HepG2 (cell line): ENCODE measurements around the gene FXYD5. TPM values are rescaled to one million over a fixed set of nuclear protein-coding genes. Genes with fewer than 3 reads are reported as not detected.
"Not testable (repeated sequence)": the region's sequence is repeated elsewhere in the genome, so short reads cannot be mapped to it uniquely, and the experiment has no call there.

Experiments used
- ESRRA ChIP-seq: sonication (generic); formaldehyde crosslinking; IDR thresholded peaks from 2 replicates; pipeline ENCODE4 v1.5.1; 2020; ENCODE audit warnings: mild to moderate bottlenecking, low read depth, missing genetic modification reagents
- GFI1 ChIP-seq: sonication (generic); formaldehyde crosslinking; IDR thresholded peaks from 2 replicates; pipeline ENCODE4 v1.5.0; 2020; ENCODE audit warnings: missing genetic modification reagents, mild to moderate bottlenecking, borderline replicate concordance
- HNF1A ChIP-seq, 2 experiments: sonication (generic) in 1 of 2; formaldehyde crosslinking in 1 of 2; IDR thresholded peaks; 2 replicates each; pipeline versions ENCODE4 v1.4.0 to v1.6.1; 2016 to 2020; ENCODE audit warnings: borderline replicate concordance in 1 of 2, low read depth in 1 of 2, mild to moderate bottlenecking in 1 of 2, missing genetic modification reagents in 1 of 2
- HNF1B ChIP-seq: sonication (generic); formaldehyde crosslinking; IDR thresholded peaks from 2 replicates; pipeline ENCODE4 v1.5.1; 2020; ENCODE audit warnings: mild to moderate bottlenecking, moderate library complexity, missing genetic modification reagents
- IKZF5 ChIP-seq: IDR thresholded peaks from 2 replicates; pipeline ENCODE4 v1.6.1; 2018; ENCODE audit warnings: missing genetic modification reagents, mild to moderate bottlenecking, missing compliant biosample characterization
- LCORL ChIP-seq, 2 experiments: fragments of 450-650 bp in 1 of 2; sonication (generic) in 1 of 2; formaldehyde crosslinking in 1 of 2; IDR thresholded peaks; 2 replicates each; pipeline versions ENCODE4 v1.5.0 to v1.6.1; 2017 to 2020; ENCODE audit warnings: antibody characterized with exemption in 1 of 2, missing genetic modification reagents in 1 of 2
- PHF21A ChIP-seq: sonication (generic); formaldehyde crosslinking; IDR thresholded peaks from 2 replicates; pipeline ENCODE4 v1.5.0; 2020; ENCODE audit warnings: mild to moderate bottlenecking, missing genetic modification reagents
- TFAP4 ChIP-seq: sonication (generic); IDR thresholded peaks from 2 replicates; pipeline ENCODE4 v1.6.1; 2016; ENCODE audit warnings: low read depth, borderline replicate concordance
- WIZ ChIP-seq: sonication (generic); formaldehyde crosslinking; IDR thresholded peaks from 2 replicates; pipeline ENCODE4 v1.5.1; 2020; ENCODE audit warnings: mild to moderate bottlenecking, missing genetic modification reagents
- ZFP90 ChIP-seq: sonication (generic); formaldehyde crosslinking; IDR thresholded peaks from 2 replicates; pipeline ENCODE4 v1.8.0; 2022; ENCODE audit warnings: missing genetic modification reagents, mild to moderate bottlenecking, inconsistent platforms, borderline replicate concordance
- ZKSCAN5 ChIP-seq: sonication (generic); formaldehyde crosslinking; IDR thresholded peaks from 2 replicates; pipeline ENCODE4 v1.5.1; 2020; ENCODE audit warnings: mild to moderate bottlenecking, missing genetic modification reagents
- ZNF232 ChIP-seq: sonication (generic); formaldehyde crosslinking; IDR thresholded peaks from 2 replicates; pipeline ENCODE4 v1.4.0; 2020; ENCODE audit warnings: missing genetic modification reagents, borderline replicate concordance
- ZNF430 ChIP-seq: sonication (generic); formaldehyde crosslinking; IDR thresholded peaks from 2 replicates; pipeline ENCODE4 v1.9.0; 2021; ENCODE audit warnings: mild to moderate bottlenecking, missing genetic modification reagents
- ZNF552 ChIP-seq: sonication (generic); formaldehyde crosslinking; IDR thresholded peaks from 2 replicates; pipeline ENCODE4 v1.9.0; 2022; ENCODE audit warnings: missing genetic modification reagents, mild to moderate bottlenecking, borderline replicate concordance
- ZNF580 ChIP-seq: IDR thresholded peaks from 2 replicates; pipeline ENCODE4 v1.6.1; 2016; ENCODE audit warnings: low read depth, borderline replicate concordance
- ZNF800 ChIP-seq: sonication (generic); formaldehyde crosslinking; IDR thresholded peaks from 2 replicates; pipeline ENCODE4 v1.4.0; 2020; ENCODE audit warnings: missing genetic modification reagents
- polyA plus RNA-seq, 8 experiments: library from polyadenylated mRNA; depleted of rRNA in 3 of 8; stranded (reverse) in 7 of 8; unstranded in 1 of 8; fragments of >200 nt; fragmentation: Illumina TruSeq in 4 of 8; extraction: Trizol in 4 of 8; gene quantifications; 2 replicates each; pipeline versions ENCODE4 v1.2.1 to v1.2.3, GENCODE V29; 2011 to 2016; ENCODE audit warnings: low read depth in 4 of 8, missing spikeins in 1 of 8, mixed read lengths in 1 of 8; ENCODE audit not compliant: insufficient read depth in 1 of 8
- total RNA-seq, 5 experiments: library from RNA; depleted of rRNA; stranded (reverse); fragments of >200 nt; fragmentation: Illumina TruSeq; extraction: Trizol; gene quantifications; 2 replicates each; pipeline ENCODE4 v1.2.3, GENCODE V29; 2016; ENCODE audit warnings: low read depth in 1 of 5

FXYD5 gene
- total and polyA plus RNA-seq, 2 of the 13 experiments (the other 11 are each of a cell fraction or from before 2014, with no cell fraction given), result 0.65 TPM; not detected in 1

GRCh38 chr19:35129724-35130274, 24.7 kb upstream of the FXYD5 start (continued):
- TF ChIP-seq ZKSCAN5 (CRISPR knock-in tag), result peak; percentile 96
- TF ChIP-seq PHF21A, result peak; percentile 84
- TF ChIP-seq ZNF800 (CRISPR knock-in tag), result peak; percentile 53
- TF ChIP-seq GFI1 (CRISPR knock-in tag), result peak; percentile 40; the same call in 1 of the 2 replicates
- 0 out of 2 replicates have a peak, but pooled peaks have one; percentile 30 for TF ChIP-seq ESRRA (CRISPR knock-in tag)
- TF ChIP-seq ZNF232 (CRISPR knock-in tag), result peak; percentile 95
- TF ChIP-seq LCORL (IDR thresholded peaks at IDR 0.05), result not testable (repeated sequence)
- TF ChIP-seq LCORL (CRISPR knock-in tag; IDR thresholded peaks at IDR 0.05), result peak; percentile 87
- TF ChIP-seq ZFP90, result 0 out of 2 replicates have a peak, but pooled peaks have one; percentile 30
- TF ChIP-seq ZNF430 (CRISPR knock-in tag), result peak; percentile 56; the same call in 1 of the 2 replicates
- TF ChIP-seq ZNF580, result peak; percentile 49; the same call in 1 of the 2 replicates
- TF ChIP-seq HNF1B (CRISPR knock-in tag), result peak; percentile 93
- TF ChIP-seq IKZF5, result peak; percentile 49; the same call in 1 of the 2 replicates
- 0 out of 2 replicates have a peak, but pooled peaks have one; percentile 47 for TF ChIP-seq ZNF552 (CRISPR knock-in tag)
- peak; percentile 79 for TF ChIP-seq HNF1A (IDR thresholded peaks at IDR 0.05; ENCODE audit: low read depth)
- peak; percentile 75; the same call in 1 of the 2 replicates for TF ChIP-seq HNF1A (CRISPR knock-in tag; IDR thresholded peaks at IDR 0.05; ENCODE audit: borderline replicate concordance)
- TF ChIP-seq TFAP4, result peak; percentile 14; the same call in 1 of the 2 replicates
- 0 out of 2 replicates have a peak, but pooled peaks have one; percentile 42 for TF ChIP-seq WIZ (CRISPR knock-in tag)
